MM.1S (cell line): ENCODE data around the gene ZAP70.

Experiments used
- DNase-seq: peaks from one replicate; pipeline ENCODE4 v3.0.0-alpha.2; 2015
- H2AFZ ChIP-seq: fragments of 300-600 bp; sonication (generic); 2 replicates; pipeline ENCODE4 v1.6.0; 2016; ENCODE audit warnings: antibody characterized with exemption, low read length
- H3F3A ChIP-seq: fragments of 300-600 bp; sonication (generic); 2 replicates; pipeline ENCODE4 v1.6.1; 2016; ENCODE audit warnings: mild to moderate bottlenecking, antibody characterized with exemption, low read length, moderate library complexity, mixed read lengths; ENCODE audit not compliant: insufficient read depth
- H3K27ac ChIP-seq: fragments of 300-600 bp; sonication (generic); 2 replicates; pipeline ENCODE4 v1.5.1; 2016; ENCODE audit warnings: mild to moderate bottlenecking, low read length
- H3K27me3 ChIP-seq: fragments of 300-600 bp; sonication (generic); replicated peaks from 2 replicates; pipeline ENCODE4 v1.6.0; 2016; ENCODE audit warnings: low read length; ENCODE audit not compliant: insufficient read depth
- H3K36me3 ChIP-seq: fragments of 300-600 bp; sonication (generic); replicated peaks from 2 replicates; pipeline ENCODE4 v1.6.1; 2016; ENCODE audit warnings: mild to moderate bottlenecking, low read length, mixed read lengths; ENCODE audit not compliant: insufficient read depth
- H3K4me1 ChIP-seq: fragments of 300-600 bp; sonication (generic); 2 replicates; pipeline ENCODE4 v1.6.1; 2016; ENCODE audit warnings: low read length, mixed read lengths
- H3K4me2 ChIP-seq: fragments of 300-600 bp; sonication (generic); 2 replicates; pipeline ENCODE4 v1.6.0; 2016; ENCODE audit warnings: low read depth, low read length
- H3K4me3 ChIP-seq: fragments of 300-600 bp; sonication (generic); 2 replicates; pipeline ENCODE4 v1.5.1; 2016; ENCODE audit warnings: low read length, mixed read lengths
- H3K79me2 ChIP-seq: fragments of 300-600 bp; sonication (generic); 2 replicates; pipeline ENCODE4 v1.6.1; 2016; ENCODE audit warnings: mixed run types, low read length, mixed read lengths
- H3K9ac ChIP-seq: fragments of 300-600 bp; sonication (generic); 2 replicates; pipeline ENCODE4 v1.6.1; 2016; ENCODE audit warnings: low read length, mixed read lengths
- H3K9me2 ChIP-seq: fragments of 300-600 bp; sonication (generic); replicated peaks from 2 replicates; pipeline ENCODE4 v1.6.1; 2016; ENCODE audit warnings: mild to moderate bottlenecking, low read length, mixed read lengths; ENCODE audit not compliant: insufficient read depth
- H3K9me3 ChIP-seq: fragments of 300-600 bp; sonication (generic); replicated peaks from 2 replicates; pipeline ENCODE4 v1.6.1; 2016; ENCODE audit warnings: mild to moderate bottlenecking, low read length, mixed read lengths; ENCODE audit not compliant: insufficient read depth
- H4K20me1 ChIP-seq: fragments of 300-600 bp; sonication (generic); 2 replicates; pipeline ENCODE4 v1.6.1; 2016; ENCODE audit warnings: mild to moderate bottlenecking, low read length, moderate library complexity, mixed read lengths; ENCODE audit not compliant: insufficient read depth
- EZH2 ChIP-seq: fragments of 300-600 bp; sonication (generic); optimal IDR thresholded peaks from 2 replicates; pipeline ENCODE3; 2017; ENCODE audit warnings: low read depth, mild to moderate bottlenecking, antibody characterized with exemption, low read length, mixed read lengths
- EZH2phosphoT487 ChIP-seq: fragments of 300-600 bp; sonication (generic); IDR thresholded peaks from 2 replicates; pipeline ENCODE4 v1.6.1; 2018; ENCODE audit warnings: antibody characterized with exemption, low read length
- TF ChIP-seq, protein P1 (sequence below): fragments of 300-600 bp; sonication (generic); IDR thresholded peaks from 2 replicates; pipeline ENCODE4 v1.5.1; 2016; ENCODE audit warnings: antibody characterized with exemption, low read length, mixed read lengths

ZAP70 gene

DNA sequence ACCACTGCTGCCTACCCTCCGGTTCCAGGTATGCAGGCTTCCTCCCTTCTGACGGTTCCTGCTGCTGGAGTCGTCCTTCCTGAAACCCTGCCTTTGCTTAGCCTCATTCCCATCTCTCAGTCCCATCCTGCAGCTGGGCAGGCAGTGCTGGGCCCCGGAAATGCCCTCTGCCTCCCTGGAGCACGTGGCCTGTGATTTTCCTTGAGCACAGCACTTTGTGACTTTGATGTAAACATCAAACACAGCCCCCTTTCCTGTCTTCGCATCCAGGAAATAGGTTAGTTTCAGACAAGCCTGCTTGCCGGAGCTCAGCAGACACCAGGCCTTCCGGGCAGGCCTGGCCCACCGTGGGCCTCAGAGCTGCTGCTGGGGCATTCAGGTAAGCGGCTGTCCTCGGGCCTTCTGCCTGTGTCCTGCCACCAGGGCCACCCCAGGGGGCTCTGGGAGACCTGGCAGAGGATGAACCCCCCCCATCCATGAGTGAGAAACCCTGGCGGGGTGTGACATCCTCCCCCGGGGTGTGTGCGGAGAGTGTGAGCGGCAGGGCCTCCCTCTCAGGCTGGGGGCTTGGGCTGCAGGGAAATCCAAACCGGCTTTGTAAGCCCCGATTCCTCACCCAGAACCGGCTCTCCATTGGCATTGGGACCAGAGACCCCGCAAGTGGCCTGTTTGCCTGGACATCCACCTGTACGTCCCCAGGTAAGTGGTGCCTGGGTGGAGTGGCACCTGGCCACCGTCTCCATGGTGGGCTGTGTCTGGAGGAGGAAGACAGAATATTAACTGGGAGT lies at the start of gene ZAP70:
Gene ZAP70 (plus strand): TSS at position 281 of the 788 bp plus-strand sequence. CDS start 10,461 bp downstream, outside the sequence.
- Histone ChIP-seq H3K4me3 (no peak within 1 kb of the TSS), H3K27ac (no peak within 1 kb of the TSS), H3K36me3 (no peaks in the 10 kb centered on the region), H3F3A (no peaks in the 10 kb centered on the region), H3K9me3 (no peaks in the 10 kb centered on the region), H3K9me2 (no peaks in the 10 kb centered on the region), H3K27me3 (no peaks in the 10 kb centered on the region; the same call in 1 of the 2 replicates), H4K20me1 (no peaks in the 10 kb centered on the region), H2AFZ (no peak within 1 kb of the TSS), H3K4me2 (no peak within 1 kb of the TSS), H3K4me1 (peaks cover 3% of the 10 kb centered on the region), H3K9ac (no peak within 1 kb of the TSS), H3K79me2 (no peaks in the 10 kb centered on the region)
- TF ChIP-seq, protein P1, sequence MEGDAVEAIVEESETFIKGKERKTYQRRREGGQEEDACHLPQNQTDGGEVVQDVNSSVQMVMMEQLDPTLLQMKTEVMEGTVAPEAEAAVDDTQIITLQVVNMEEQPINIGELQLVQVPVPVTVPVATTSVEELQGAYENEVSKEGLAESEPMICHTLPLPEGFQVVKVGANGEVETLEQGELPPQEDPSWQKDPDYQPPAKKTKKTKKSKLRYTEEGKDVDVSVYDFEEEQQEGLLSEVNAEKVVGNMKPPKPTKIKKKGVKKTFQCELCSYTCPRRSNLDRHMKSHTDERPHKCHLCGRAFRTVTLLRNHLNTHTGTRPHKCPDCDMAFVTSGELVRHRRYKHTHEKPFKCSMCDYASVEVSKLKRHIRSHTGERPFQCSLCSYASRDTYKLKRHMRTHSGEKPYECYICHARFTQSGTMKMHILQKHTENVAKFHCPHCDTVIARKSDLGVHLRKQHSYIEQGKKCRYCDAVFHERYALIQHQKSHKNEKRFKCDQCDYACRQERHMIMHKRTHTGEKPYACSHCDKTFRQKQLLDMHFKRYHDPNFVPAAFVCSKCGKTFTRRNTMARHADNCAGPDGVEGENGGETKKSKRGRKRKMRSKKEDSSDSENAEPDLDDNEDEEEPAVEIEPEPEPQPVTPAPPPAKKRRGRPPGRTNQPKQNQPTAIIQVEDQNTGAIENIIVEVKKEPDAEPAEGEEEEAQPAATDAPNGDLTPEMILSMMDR: no peak
- TF ChIP-seq EZH2phosphoT487 (no peak), EZH2 (no peak)
- no peak for DNase-seq

DNA sequence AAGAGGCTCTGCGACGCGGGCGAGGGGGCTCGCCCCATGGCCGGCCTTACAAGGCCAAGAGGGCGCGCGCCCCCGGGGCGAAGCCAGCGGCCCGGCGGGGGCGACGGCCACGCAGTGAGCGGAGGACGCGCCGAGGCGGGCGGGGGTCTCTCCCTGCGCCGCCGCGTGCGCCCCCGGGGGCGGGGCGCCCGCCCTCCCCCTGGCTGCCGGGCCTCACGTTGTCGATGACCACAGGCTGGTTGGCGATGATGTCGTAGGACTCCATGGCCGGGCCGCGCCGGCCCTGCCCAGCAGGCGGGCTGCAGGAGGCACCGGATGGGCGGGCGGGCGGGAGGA lies 49.8 kb upstream of the ZAP70 start:
- TF ChIP-seq EZH2phosphoT487 (no peak), EZH2 (no peak)
- TF ChIP-seq, protein P1: no peak
- H3K9ac ChIP-seq: peak overlapping the region; percentile 83
- H4K20me1 ChIP-seq: no peaks in the 10 kb centered on the region
- peaks cover 9% of the 10 kb centered on the region; the same call in 1 of the 2 replicates for H3K4me1 ChIP-seq
- peak overlapping the region; percentile 78; the same call in 1 of the 2 replicates for H3K4me2 ChIP-seq
- H3K27me3 ChIP-seq: no peaks in the 10 kb centered on the region
- peak overlapping the region; percentile 51; the same call in 1 of the 2 replicates for H3K27ac ChIP-seq
- DNase-seq: no peak
- H3K9me3 ChIP-seq: no peaks in the 10 kb centered on the region
- no peaks in the 10 kb centered on the region for H3K9me2 ChIP-seq
- H2AFZ ChIP-seq: peak overlapping the region; percentile 29; the same call in 1 of the 2 replicates
- H3F3A ChIP-seq: peaks cover 10% of the 10 kb centered on the region; the same call in 1 of the 2 replicates
- H3K4me3 ChIP-seq: peak overlapping the region; percentile 86
- H3K36me3 ChIP-seq: 0 out of 2 replicates have a peak, but pooled peaks cover 2% of the 10 kb centered on the region
- H3K79me2 ChIP-seq: peaks cover 38% of the 10 kb centered on the region

DNA sequence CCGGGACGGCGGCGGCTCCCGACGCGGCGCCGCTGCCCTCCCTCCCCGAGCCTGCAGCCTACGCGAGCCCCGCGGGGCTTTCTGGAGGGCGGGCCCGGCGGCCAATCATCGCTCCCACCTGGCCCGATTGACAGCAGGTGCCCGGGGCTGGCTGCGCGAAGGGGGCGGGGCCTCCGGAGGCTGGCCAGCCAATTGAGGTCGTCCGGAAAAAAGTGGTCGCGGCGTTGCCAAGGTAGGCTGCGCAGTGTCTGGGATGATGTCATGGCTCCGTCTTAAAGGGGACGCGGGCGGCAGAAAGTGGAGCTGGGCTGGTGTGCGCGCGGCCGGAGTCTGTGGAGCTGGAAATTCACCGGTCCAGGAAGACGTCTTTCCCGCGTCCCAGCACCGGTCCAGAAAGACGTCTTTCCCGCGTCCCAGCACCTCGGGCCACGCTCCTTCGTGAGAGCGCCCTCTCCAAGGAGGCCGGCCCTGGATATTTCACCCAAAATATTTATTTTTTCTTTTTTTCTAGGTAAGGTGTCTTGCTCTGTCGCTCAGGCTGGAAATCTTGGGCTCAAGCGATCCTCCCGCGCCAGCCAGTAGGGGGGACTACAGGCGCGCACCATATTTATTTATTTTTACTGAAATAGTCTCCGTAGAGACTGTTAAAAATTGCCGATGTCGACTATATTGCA lies 49.3 kb upstream of the ZAP70 start, which contains the start of gene ACTR1B:
Gene ACTR1B (minus strand): TSS at position 83 of the 674 bp plus-strand sequence. CDS start 154 bp downstream, outside the sequence.
- Histone ChIP-seq H3K27me3 (no peaks in the 10 kb centered on the region), H3F3A (peaks cover 10% of the 10 kb centered on the region; the same call in 1 of the 2 replicates), H3K9me3 (no peaks in the 10 kb centered on the region), H3K36me3 (no peaks in the 10 kb centered on the region), H3K79me2 (peaks cover 38% of the 10 kb centered on the region), H3K4me2 (peak within 1 kb of the TSS; percentile 78), H3K4me3 (peak within 1 kb of the TSS; percentile 86), H3K9ac (peak within 1 kb of the TSS; percentile 96), H3K27ac (peak within 1 kb of the TSS; percentile 96), H2AFZ (peak within 1 kb of the TSS; percentile 96), H4K20me1 (no peaks in the 10 kb centered on the region), H3K9me2 (no peaks in the 10 kb centered on the region), H3K4me1 (peaks cover 9% of the 10 kb centered on the region; the same call in 1 of the 2 replicates)
- TF ChIP-seq, protein P1: peak; percentile 60
- TF ChIP-seq EZH2: no peak
- DNase-seq: peak; percentile 99
